Measurements from ENCODE around the gene SIM2. TPM values are rescaled to one million over a fixed set of nuclear protein-coding genes. Genes with fewer than 3 reads are reported as not detected.

The SIM2 gene
- total and polyA plus RNA-seq, 2 experiments from 2014 or later: 0.16 to 0.49 TPM

DNA sequence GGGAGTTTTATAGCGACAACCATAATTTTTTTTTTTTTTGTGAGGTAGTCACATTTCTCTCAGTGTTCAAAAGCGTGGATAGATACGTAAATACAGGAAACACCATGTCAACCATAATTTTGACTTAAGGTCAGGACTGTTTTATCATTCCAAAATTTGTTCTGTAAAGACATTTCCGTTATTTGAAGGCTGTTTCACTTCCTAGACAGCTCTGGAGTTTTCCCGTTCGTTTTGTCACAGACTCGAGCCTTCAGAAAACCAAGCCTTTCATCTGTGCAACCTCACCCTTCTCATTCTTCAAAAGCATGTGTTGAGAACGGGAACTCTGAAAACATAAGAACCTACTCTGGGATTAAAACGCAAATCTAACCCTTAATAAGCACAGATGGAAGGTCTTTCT, 17.9 kb downstream of the SIM2 start:
- no peaks in the 10 kb centered on the region for H3K9me3 Mint-ChIP-seq
- Histone ChIP-seq H4K20me1 (replicated peaks; ENCODE audit: insufficient read depth) (no peaks in the 10 kb centered on the region), H3K27me3 (ENCODE audit: insufficient read depth) (peaks cover 25% of the 10 kb centered on the region), H3F3A (replicated peaks; ENCODE audit: low read depth) (no peaks in the 10 kb centered on the region; the same call in 1 of the 2 replicates), H3K79me2 (replicated peaks; ENCODE audit: insufficient read depth) (no peaks in the 10 kb centered on the region), H3K4me1 (ENCODE audit: insufficient read depth) (peaks cover 28% of the 10 kb centered on the region), H3K27ac (ENCODE audit: low read depth) (no peak overlapping the region), H3K4me3 (no peak overlapping the region), H2AFZ (no peak overlapping the region), H3K36me3 (ENCODE audit: insufficient read depth) (no peaks in the 10 kb centered on the region), H3K4me2 (no peak overlapping the region), H3K9me2 (ENCODE audit: insufficient read depth) (no peaks in the 10 kb centered on the region)
- peaks cover 34% of the 10 kb centered on the region for H3K4me1 Mint-ChIP-seq
- ATAC-seq (no peak), DNase-seq (ENCODE audit: low spot score) (no peak)
- TF ChIP-seq CREB1 (CRISPR knock-in tag; IDR thresholded peaks at IDR 0.05; ENCODE audit: low read depth): no peak
- TF ChIP-seq, protein P1, sequence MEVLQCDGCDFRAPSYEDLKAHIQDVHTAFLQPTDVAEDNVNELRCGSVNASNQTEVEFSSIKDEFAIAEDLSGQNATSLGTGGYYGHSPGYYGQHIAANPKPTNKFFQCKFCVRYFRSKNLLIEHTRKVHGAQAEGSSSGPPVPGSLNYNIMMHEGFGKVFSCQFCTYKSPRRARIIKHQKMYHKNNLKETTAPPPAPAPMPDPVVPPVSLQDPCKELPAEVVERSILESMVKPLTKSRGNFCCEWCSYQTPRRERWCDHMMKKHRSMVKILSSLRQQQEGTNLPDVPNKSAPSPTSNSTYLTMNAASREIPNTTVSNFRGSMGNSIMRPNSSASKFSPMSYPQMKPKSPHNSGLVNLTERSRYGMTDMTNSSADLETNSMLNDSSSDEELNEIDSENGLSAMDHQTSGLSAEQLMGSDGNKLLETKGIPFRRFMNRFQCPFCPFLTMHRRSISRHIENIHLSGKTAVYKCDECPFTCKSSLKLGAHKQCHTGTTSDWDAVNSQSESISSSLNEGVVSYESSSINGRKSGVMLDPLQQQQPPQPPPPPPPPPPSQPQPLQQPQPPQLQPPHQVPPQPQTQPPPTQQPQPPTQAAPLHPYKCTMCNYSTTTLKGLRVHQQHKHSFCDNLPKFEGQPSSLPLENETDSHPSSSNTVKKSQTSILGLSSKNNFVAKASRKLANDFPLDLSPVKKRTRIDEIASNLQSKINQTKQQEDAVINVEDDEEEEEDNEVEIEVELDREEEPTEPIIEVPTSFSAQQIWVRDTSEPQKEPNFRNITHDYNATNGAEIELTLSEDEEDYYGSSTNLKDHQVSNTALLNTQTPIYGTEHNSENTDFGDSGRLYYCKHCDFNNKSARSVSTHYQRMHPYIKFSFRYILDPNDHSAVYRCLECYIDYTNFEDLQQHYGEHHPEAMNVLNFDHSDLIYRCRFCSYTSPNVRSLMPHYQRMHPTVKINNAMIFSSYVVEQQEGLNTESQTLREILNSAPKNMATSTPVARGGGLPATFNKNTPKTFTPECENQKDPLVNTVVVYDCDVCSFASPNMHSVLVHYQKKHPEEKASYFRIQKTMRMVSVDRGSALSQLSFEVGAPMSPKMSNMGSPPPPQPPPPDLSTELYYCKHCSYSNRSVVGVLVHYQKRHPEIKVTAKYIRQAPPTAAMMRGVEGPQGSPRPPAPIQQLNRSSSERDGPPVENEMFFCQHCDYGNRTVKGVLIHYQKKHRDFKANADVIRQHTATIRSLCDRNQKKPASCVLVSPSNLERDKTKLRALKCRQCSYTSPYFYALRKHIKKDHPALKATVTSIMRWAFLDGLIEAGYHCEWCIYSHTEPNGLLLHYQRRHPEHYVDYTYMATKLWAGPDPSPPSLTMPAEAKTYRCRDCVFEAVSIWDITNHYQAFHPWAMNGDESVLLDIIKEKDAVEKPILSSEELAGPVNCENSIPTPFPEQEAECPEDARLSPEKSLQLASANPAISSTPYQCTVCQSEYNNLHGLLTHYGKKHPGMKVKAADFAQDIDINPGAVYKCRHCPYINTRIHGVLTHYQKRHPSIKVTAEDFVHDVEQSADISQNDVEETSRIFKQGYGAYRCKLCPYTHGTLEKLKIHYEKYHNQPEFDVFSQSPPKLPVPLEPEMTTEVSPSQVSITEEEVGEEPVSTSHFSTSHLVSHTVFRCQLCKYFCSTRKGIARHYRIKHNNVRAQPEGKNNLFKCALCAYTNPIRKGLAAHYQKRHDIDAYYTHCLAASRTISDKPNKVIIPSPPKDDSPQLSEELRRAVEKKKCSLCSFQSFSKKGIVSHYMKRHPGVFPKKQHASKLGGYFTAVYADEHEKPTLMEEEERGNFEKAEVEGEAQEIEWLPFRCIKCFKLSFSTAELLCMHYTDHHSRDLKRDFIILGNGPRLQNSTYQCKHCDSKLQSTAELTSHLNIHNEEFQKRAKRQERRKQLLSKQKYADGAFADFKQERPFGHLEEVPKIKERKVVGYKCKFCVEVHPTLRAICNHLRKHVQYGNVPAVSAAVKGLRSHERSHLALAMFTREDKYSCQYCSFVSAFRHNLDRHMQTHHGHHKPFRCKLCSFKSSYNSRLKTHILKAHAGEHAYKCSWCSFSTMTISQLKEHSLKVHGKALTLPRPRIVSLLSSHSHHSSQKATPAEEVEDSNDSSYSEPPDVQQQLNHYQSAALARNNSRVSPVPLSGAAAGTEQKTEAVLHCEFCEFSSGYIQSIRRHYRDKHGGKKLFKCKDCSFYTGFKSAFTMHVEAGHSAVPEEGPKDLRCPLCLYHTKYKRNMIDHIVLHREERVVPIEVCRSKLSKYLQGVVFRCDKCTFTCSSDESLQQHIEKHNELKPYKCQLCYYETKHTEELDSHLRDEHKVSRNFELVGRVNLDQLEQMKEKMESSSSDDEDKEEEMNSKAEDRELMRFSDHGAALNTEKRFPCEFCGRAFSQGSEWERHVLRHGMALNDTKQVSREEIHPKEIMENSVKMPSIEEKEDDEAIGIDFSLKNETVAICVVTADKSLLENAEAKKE (CRISPR knock-in tag; IDR thresholded peaks at IDR 0.05): no peak
- no peak for TF ChIP-seq ZNF331 (CRISPR knock-in tag; IDR thresholded peaks at IDR 0.05; ENCODE audit: low read depth)
- no peak for TF ChIP-seq EZH2 (IDR thresholded peaks at IDR 0.05; ENCODE audit: low read depth, unreplicated experiment)
- TF ChIP-seq NANOG (IDR thresholded peaks at IDR 0.05; ENCODE audit: borderline replicate concordance): no peak
- TF ChIP-seq, protein P2, sequence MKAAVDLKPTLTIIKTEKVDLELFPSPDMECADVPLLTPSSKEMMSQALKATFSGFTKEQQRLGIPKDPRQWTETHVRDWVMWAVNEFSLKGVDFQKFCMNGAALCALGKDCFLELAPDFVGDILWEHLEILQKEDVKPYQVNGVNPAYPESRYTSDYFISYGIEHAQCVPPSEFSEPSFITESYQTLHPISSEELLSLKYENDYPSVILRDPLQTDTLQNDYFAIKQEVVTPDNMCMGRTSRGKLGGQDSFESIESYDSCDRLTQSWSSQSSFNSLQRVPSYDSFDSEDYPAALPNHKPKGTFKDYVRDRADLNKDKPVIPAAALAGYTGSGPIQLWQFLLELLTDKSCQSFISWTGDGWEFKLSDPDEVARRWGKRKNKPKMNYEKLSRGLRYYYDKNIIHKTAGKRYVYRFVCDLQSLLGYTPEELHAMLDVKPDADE (IDR thresholded peaks at IDR 0.05): no peak
- no peak for TF ChIP-seq POLR2AphosphoS5 (IDR thresholded peaks at IDR 0.05; ENCODE audit: low read depth)
- TF ChIP-seq, protein P3, sequence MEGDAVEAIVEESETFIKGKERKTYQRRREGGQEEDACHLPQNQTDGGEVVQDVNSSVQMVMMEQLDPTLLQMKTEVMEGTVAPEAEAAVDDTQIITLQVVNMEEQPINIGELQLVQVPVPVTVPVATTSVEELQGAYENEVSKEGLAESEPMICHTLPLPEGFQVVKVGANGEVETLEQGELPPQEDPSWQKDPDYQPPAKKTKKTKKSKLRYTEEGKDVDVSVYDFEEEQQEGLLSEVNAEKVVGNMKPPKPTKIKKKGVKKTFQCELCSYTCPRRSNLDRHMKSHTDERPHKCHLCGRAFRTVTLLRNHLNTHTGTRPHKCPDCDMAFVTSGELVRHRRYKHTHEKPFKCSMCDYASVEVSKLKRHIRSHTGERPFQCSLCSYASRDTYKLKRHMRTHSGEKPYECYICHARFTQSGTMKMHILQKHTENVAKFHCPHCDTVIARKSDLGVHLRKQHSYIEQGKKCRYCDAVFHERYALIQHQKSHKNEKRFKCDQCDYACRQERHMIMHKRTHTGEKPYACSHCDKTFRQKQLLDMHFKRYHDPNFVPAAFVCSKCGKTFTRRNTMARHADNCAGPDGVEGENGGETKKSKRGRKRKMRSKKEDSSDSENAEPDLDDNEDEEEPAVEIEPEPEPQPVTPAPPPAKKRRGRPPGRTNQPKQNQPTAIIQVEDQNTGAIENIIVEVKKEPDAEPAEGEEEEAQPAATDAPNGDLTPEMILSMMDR (conservative IDR thresholded peaks at IDR 0.05; ENCODE audit: low read depth in 2 of 2): no peak
- no peak for TF ChIP-seq ZNF114 (CRISPR knock-in tag; IDR thresholded peaks at IDR 0.05)
- TF ChIP-seq JUNB (IDR thresholded peaks at IDR 0.05; ENCODE audit: unreplicated experiment): no peak
- TF ChIP-seq, protein P4, sequence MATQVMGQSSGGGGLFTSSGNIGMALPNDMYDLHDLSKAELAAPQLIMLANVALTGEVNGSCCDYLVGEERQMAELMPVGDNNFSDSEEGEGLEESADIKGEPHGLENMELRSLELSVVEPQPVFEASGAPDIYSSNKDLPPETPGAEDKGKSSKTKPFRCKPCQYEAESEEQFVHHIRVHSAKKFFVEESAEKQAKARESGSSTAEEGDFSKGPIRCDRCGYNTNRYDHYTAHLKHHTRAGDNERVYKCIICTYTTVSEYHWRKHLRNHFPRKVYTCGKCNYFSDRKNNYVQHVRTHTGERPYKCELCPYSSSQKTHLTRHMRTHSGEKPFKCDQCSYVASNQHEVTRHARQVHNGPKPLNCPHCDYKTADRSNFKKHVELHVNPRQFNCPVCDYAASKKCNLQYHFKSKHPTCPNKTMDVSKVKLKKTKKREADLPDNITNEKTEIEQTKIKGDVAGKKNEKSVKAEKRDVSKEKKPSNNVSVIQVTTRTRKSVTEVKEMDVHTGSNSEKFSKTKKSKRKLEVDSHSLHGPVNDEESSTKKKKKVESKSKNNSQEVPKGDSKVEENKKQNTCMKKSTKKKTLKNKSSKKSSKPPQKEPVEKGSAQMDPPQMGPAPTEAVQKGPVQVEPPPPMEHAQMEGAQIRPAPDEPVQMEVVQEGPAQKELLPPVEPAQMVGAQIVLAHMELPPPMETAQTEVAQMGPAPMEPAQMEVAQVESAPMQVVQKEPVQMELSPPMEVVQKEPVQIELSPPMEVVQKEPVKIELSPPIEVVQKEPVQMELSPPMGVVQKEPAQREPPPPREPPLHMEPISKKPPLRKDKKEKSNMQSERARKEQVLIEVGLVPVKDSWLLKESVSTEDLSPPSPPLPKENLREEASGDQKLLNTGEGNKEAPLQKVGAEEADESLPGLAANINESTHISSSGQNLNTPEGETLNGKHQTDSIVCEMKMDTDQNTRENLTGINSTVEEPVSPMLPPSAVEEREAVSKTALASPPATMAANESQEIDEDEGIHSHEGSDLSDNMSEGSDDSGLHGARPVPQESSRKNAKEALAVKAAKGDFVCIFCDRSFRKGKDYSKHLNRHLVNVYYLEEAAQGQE (IDR thresholded peaks at IDR 0.05; ENCODE audit: unreplicated experiment): no peak
- no peak overlapping the region for H3K27ac Mint-ChIP-seq
- H3K4me3 Mint-ChIP-seq: no peak overlapping the region
- no peaks in the 10 kb centered on the region for H3K36me3 Mint-ChIP-seq (ENCODE audit: low read depth)
- H3K27me3 Mint-ChIP-seq (ENCODE audit: insufficient read depth, low read depth, poor library complexity): peaks cover 21% of the 10 kb centered on the region
